Stimulated activated naive CD8-positive, alpha-beta T cell treated with anti-CD3 and anti-CD28 coated beads, Interleukin-15, Interleukin-2, amounts not matched to agents 100 U/mL and 50 U/mL, for 24 hours (primary cell): Measurements from ENCODE around the gene NAGPA.
"Not testable (repeated sequence)": the region's sequence is repeated elsewhere in the genome, so short reads cannot be mapped to it uniquely, and the experiment has no call there.

Experiments used
- ATAC-seq: fragments of 150-1000 bp; cut with Tn5 transposase; one replicate; pipeline ENCODE4 v1.10.0; 2021
- DNase-seq: peaks from one replicate; pipeline ENCODE4 v3.0.0; 2021

NAGPA gene, protein sequence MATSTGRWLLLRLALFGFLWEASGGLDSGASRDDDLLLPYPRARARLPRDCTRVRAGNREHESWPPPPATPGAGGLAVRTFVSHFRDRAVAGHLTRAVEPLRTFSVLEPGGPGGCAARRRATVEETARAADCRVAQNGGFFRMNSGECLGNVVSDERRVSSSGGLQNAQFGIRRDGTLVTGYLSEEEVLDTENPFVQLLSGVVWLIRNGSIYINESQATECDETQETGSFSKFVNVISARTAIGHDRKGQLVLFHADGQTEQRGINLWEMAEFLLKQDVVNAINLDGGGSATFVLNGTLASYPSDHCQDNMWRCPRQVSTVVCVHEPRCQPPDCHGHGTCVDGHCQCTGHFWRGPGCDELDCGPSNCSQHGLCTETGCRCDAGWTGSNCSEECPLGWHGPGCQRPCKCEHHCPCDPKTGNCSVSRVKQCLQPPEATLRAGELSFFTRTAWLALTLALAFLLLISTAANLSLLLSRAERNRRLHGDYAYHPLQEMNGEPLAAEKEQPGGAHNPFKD

DNA sequence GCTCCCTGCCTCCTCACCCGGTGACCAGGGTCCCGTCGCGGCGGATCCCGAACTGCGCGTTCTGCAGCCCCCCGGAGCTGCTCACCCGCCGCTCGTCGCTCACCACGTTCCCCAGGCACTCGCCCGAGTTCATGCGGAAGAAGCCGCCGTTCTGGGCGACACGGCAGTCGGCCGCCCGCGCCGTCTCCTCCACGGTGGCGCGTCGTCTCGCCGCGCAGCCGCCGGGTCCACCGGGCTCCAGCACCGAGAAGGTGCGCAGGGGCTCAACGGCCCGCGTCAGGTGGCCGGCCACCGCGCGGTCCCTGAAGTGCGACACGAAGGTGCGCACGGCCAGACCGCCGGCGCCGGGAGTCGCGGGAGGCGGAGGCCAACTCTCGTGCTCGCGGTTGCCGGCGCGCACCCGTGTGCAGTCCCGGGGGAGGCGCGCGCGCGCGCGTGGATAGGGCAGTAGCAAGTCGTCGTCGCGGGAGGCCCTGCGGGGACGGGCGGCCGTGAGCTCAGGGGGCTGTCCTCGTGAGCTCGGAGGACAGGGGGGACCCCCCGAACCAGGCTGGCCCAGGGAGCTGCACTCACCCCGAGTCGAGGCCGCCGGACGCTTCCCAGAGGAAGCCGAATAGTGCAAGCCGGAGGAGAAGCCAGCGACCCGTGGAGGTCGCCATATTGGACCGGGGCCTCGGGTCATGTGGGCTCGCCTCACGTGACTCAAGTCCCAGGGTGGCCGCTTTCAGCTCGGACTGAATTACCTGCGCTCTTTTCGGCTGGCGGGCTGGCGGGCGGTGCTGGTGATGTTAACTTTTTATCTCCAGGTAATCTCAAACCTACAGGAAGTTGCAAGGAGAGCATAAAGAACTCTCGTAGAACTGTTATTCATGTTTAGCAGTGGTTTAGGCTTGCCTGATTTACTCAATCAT lies at the start of gene NAGPA:
NAGPA (minus strand) TSS at position 680 of the 911 bp plus-strand sequence; CDS start at position 659, 21 bp downstream.
- peak; percentile 82 for ATAC-seq
- DNase-seq = peak; percentile 85

DNA sequence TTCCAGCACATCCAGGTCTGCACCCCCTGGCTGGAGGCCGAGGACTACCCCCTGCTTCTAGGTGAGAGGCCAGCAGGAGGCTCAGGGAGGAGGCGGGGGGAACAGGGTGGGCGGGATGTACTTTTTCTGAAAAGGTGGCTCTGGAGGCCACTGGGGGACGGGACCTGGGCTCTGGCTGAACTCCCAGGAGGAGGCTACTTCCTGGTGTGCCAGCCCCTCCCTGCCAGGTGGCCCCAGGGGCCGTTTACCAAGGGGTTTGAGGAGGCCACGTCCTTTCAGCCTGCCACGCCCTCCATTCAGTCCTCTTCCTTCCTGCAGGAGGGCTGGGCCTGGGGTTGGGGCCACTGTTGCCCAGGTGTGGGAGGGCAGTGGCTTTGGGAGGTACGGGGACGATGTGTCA lies 47.3 kb upstream of the NAGPA start:
- not testable (repeated sequence) for ATAC-seq, DNase-seq

DNA sequence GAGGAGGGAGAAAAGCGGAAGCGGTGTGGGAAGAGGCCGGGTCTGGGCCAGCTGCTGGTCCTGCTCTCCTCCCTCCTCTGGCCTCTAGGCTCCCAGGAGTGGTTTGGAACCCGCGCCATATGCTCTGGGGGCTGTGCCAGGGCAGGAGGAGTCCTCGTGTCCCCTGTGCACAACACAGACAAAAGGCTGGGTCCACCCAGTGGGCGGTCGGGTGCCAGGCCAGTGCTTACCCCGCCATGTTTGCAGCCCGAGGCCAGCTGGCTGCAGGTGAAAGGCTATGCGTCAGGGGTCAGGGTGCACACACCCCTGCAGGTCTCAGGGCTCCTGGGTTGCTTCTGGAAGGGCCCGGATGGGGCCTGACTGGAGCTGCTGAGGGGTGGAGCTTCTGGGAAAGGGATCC lies 46.7 kb upstream of the NAGPA start:
- not testable (repeated sequence) for DNase-seq, ATAC-seq

- DNase-seq (no peak), ATAC-seq (no peak)
Measured at GRCh38 chr16:5078626-5079025, 44.9 kb upstream of the NAGPA start.

GRCh38 chr16:5077304-5077703 lies 43.6 kb upstream of the NAGPA start:
- DNase-seq = no peak
- ATAC-seq = no peak

- ATAC-seq (no peak), DNase-seq (no peak)
Measured at GRCh38 chr16:5075637-5076036, 41.9 kb upstream of the NAGPA start.

- DNase-seq, ATAC-seq: not testable (repeated sequence)
Measured at GRCh38 chr16:5073771-5074170, 40.0 kb upstream of the NAGPA start.

DNA sequence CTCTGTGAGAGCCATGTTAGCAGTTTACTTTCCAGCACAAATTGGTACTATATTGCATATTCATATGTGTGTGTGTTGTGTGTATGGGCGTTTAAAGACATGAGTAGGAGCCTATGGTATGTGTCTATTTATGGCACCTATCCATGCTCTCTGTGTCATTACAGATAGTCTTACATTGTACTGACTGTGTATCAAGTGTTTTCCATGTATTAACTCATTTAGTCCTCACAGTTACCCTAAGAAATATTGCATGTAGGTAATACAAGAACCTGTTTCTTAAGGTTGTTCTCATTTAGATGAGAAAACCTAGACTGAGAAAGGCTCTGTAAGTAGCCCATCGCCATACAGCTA lies 39.5 kb upstream of the NAGPA start:
- ATAC-seq (no peak), DNase-seq (no peak)

- peak; percentile 6 for ATAC-seq
Measured at GRCh38 chr16:5072334-5073278, 38.9 kb upstream of the NAGPA start.

DNA sequence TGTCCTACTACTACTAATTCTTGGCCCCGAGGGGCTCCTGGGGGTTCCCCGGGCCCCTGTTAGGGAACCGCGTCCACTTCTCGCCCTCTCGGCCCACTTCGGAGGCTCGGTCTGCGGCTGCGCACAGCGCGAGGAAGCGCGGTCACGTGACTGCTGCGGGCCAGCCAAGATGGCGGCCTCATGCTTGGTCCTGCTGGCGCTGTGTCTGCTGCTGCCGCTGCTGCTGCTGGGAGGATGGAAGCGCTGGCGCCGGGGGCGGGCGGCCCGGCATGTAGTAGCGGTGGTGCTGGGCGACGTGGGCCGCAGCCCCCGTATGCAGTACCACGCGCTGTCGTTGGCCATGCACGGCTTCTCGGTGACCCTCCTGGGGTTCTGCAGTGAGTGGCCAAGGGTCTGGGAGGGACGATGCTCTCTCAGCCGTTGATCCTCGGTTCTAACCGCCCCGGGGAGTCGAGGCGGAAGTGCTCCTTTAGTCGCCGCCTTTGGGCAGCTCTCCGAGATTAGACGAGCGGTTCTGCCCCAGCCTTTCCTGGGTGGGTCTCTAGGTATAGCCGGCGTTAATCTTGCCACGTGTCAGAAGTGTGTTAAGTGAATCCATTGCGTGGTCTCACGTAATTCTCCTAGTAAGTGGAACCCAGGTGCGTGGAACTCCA lies 38.1 kb upstream of the NAGPA start, which contains the start of gene ALG1:
ALG1 (plus strand) TSS at position 163 of the 653 bp plus-strand sequence; CDS start at position 170, 7 bp downstream.
- ATAC-seq (peak; percentile 80), DNase-seq (peak; percentile 93)

More at GRCh38 chr16:5072334-5073278, 38.9 kb upstream of the NAGPA start:
- no peak for DNase-seq

- no peak for DNase-seq
Measured at GRCh38 chr16:5071341-5071680, 37.6 kb upstream of the NAGPA start.

DNA sequence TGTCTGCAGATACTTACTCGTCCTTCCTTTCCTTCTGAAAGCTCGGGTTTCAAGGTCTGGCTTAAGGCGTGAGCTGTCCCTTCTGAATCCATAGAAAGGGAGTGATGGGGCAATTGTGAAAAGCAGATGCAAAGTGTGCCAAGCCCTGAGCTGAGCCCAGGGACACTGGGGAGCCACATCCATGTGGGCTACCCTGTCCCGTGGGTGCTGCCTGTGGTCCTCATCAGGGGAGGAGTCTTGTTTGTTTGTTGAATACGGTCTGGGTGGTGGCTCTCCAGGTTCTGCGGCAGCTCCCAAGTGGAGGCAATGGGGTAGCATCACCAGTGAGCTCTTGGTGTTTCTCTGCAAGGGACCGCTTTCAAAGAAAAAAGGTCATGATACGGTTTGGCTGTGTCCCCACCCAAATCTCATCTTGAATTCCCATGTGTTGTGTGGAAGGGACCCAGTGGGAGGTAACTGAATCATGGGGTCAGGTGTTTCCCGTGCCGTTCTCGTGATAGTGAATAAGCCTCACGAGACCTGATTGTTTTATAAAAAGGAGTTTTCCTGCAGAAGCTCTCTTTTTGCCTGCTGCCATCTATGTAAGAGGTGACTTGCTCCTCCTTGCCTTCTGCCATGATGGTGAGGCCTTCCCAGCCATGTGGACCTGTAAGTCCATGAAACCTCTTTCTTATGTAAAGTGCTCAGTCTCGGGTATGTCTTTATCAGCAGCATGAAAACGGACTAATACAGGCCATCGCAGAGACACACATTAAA lies 36.9 kb upstream of the NAGPA start:
- DNase-seq (no peak), ATAC-seq (no peak)

More at GRCh38 chr16:5071341-5071680, 37.6 kb upstream of the NAGPA start:
- ATAC-seq = no peak

GRCh38 chr16:5069854-5070253 lies 36.1 kb upstream of the NAGPA start:
- no peak for DNase-seq
- ATAC-seq = no peak

GRCh38 chr16:5069048-5069447 lies 35.3 kb upstream of the NAGPA start:
- DNase-seq (no peak), ATAC-seq (no peak)

- ATAC-seq (no peak), DNase-seq (no peak)
Measured at GRCh38 chr16:5066511-5066910, 32.8 kb upstream of the NAGPA start.

GRCh38 chr16:5065813-5066212 lies 32.1 kb upstream of the NAGPA start, which contains the start of gene C16orf89:
TSS of gene C16orf89 (minus strand) at chr16:5065956. CDS start at chr16:5065908, 48 bp downstream.
- DNase-seq = no peak
- ATAC-seq = no peak

DNA sequence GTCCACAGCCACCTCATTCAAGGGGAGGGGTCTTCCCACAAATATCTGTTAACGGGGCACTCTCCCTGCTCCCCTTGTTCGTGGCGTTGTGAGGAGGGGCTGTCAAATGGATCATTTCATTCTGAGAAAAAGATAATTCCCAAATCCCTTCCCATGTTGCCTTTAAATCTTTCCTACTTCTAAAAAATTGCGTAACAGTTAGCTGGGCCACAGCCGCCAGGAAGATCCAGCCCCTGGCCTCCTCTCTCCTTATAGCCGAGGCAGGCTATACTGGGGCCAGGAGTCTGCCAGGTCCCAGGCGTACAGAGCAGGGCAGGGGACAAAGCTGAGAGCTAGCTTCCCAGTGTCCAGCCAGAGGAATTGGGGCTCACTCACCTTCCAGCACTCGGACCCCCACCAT lies 31.6 kb upstream of the NAGPA start:
- ATAC-seq = no peak

GRCh38 chr16:5064915-5065314 lies 31.2 kb upstream of the NAGPA start:
- DNase-seq (no peak), ATAC-seq (no peak)

More for the DNA sequence above, 31.6 kb upstream of the NAGPA start:
- no peak for DNase-seq

- ATAC-seq (no peak), DNase-seq (no peak)
Measured at GRCh38 chr16:5062790-5063765, 29.3 kb upstream of the NAGPA start.
